Suprapubic skin (tissue), 4 donors: ENCODE measurements around the gene ARFGAP3. TPM values are rescaled to one million over a fixed set of nuclear protein-coding genes. Genes with fewer than 3 reads are reported as not detected.

Source experiments
- DNase-seq, 2 donors: peaks; one replicate each; pipeline ENCODE4 v3.0.0-alpha.2; 2019; ENCODE audit warnings: low spot score in 2 of 2
- H3K27ac ChIP-seq: fragments of 200-600 bp; sonication (generic); one replicate; pipeline ENCODE4 v1.5.1; 2019
- H3K27me3 ChIP-seq: fragments of 200-600 bp; sonication (generic); one replicate; pipeline ENCODE4 v1.5.1; 2019
- H3K36me3 ChIP-seq: fragments of 200-600 bp; sonication (generic); one replicate; pipeline ENCODE4 v1.5.1; 2019
- H3K4me1 ChIP-seq: fragments of 200-600 bp; sonication (generic); one replicate; pipeline ENCODE4 v1.5.1; 2019
- H3K4me3 ChIP-seq: fragments of 200-600 bp; sonication (generic); one replicate; pipeline ENCODE4 v1.5.1; 2019; ENCODE audit warnings: mild to moderate bottlenecking
- H3K9me3 ChIP-seq: fragments of 200-600 bp; sonication (generic); one replicate; pipeline ENCODE4 v1.5.1; 2019
- CTCF ChIP-seq, 2 donors: fragments of 200-600 bp in 1 of 2; fragments of 450-650 bp in 1 of 2; sonication (generic) in 1 of 2; IDR thresholded peaks; one replicate each; pipeline ENCODE4 v1.5.1; 2016 to 2019; ENCODE audit warnings: antibody characterized with exemption in 2 of 2, mild to moderate bottlenecking in 1 of 2, moderate library complexity in 1 of 2
- EP300 ChIP-seq: sonication (generic); formaldehyde crosslinking; IDR thresholded peaks from one replicate; pipeline ENCODE4 v1.6.1; 2017; ENCODE audit warnings: antibody characterized with exemption
- POLR2A ChIP-seq, 2 donors: fragments of 450-650 bp; IDR thresholded peaks; one replicate each; pipeline ENCODE4 v1.6.1; 2017; ENCODE audit warnings: antibody characterized with exemption in 2 of 2, mild to moderate bottlenecking in 2 of 2, moderate library complexity in 2 of 2
- POLR2AphosphoS5 ChIP-seq, 3 donors: sonication (generic); formaldehyde crosslinking; IDR thresholded peaks; one replicate each; pipeline ENCODE4 v1.6.1; 2017; ENCODE audit warnings: antibody characterized with exemption in 3 of 3
- WGBS: methylation state at CpG from one replicate; pipeline ENCODE4 v1.1.5; 2018; 5-methylcytosine and 5-hydroxymethylcytosine counted together
- total RNA-seq, 4 donors: library from RNA; depleted of rRNA; stranded (reverse); fragments of >200 nt; gene quantifications; one replicate each; pipeline ENCODE4 v1.1.0, GENCODE V29; 2016

The ARFGAP3 gene
- total RNA-seq, 4 donors from 2014 or later = 26.7 to 33.3 (median 31.8) TPM

- H3K27ac ChIP-seq = no peak overlapping the region
- H3K4me3 ChIP-seq = no peak overlapping the region
- H3K36me3 ChIP-seq = peaks cover 76% of the 10 kb centered on the region
- no peaks in the 10 kb centered on the region for H3K27me3 ChIP-seq
- no peaks in the 10 kb centered on the region for H3K4me1 ChIP-seq
- DNase-seq = peak in 1 of 2 donors; percentile 37
- H3K9me3 ChIP-seq = no peaks in the 10 kb centered on the region
- 96% methylated on average over 5 of the region's 5 CpGs for WGBS
- no peak for TF ChIP-seq EP300
- no peak for TF ChIP-seq CTCF (IDR thresholded peaks at IDR 0.05)
Measured at GRCh38 chr22:42836026-42836425, 21.0 kb downstream of the ARFGAP3 start.

- Histone ChIP-seq H3K36me3 (peaks cover 77% of the 10 kb centered on the region), H3K27me3 (no peaks in the 10 kb centered on the region), H3K27ac (no peak overlapping the region), H3K4me1 (no peaks in the 10 kb centered on the region), H3K9me3 (no peaks in the 10 kb centered on the region), H3K4me3 (no peak overlapping the region)
- TF ChIP-seq EP300 = no peak
- no peak for TF ChIP-seq CTCF (IDR thresholded peaks at IDR 0.05)
- TF ChIP-seq POLR2A (IDR thresholded peaks at IDR 0.05) = no peak
- no peak for TF ChIP-seq POLR2AphosphoS5 (IDR thresholded peaks at IDR 0.05)
- DNase-seq = no peak
- WGBS = 77% methylated on average over 5 of the region's 5 CpGs
Measured at GRCh38 chr22:42834177-42834949, 22.7 kb downstream of the ARFGAP3 start.

GRCh38 chr22:42833104-42833503 lies 24.0 kb downstream of the ARFGAP3 start:
- Histone ChIP-seq H3K36me3 (peaks cover 74% of the 10 kb centered on the region), H3K27ac (no peak overlapping the region), H3K4me3 (no peak overlapping the region), H3K27me3 (no peaks in the 10 kb centered on the region), H3K9me3 (no peaks in the 10 kb centered on the region), H3K4me1 (no peaks in the 10 kb centered on the region)
- DNase-seq = no peak
- TF ChIP-seq POLR2A (IDR thresholded peaks at IDR 0.05) (no peak), CTCF (IDR thresholded peaks at IDR 0.05) (no peak), POLR2AphosphoS5 (IDR thresholded peaks at IDR 0.05) (no peak), EP300 (no peak)

GRCh38 chr22:42831712-42832111 lies 25.4 kb downstream of the ARFGAP3 start:
- Histone ChIP-seq H3K9me3 (no peaks in the 10 kb centered on the region), H3K4me1 (no peaks in the 10 kb centered on the region), H3K27me3 (no peaks in the 10 kb centered on the region), H3K36me3 (peaks cover 82% of the 10 kb centered on the region), H3K27ac (no peak overlapping the region), H3K4me3 (no peak overlapping the region)
- peak in 1 of 2 donors; percentile 7 for DNase-seq
- TF ChIP-seq POLR2AphosphoS5 (IDR thresholded peaks at IDR 0.05) = no peak
- TF ChIP-seq EP300 = no peak
- no peak for TF ChIP-seq CTCF (IDR thresholded peaks at IDR 0.05)
- TF ChIP-seq POLR2A (IDR thresholded peaks at IDR 0.05) = no peak
- WGBS = 80% methylated on average over 4 of the region's 4 CpGs

- Histone ChIP-seq H3K27ac (no peak overlapping the region), H3K4me3 (no peak overlapping the region), H3K36me3 (peaks cover 83% of the 10 kb centered on the region), H3K4me1 (no peaks in the 10 kb centered on the region), H3K9me3 (no peaks in the 10 kb centered on the region), H3K27me3 (no peaks in the 10 kb centered on the region)
- TF ChIP-seq POLR2AphosphoS5 (IDR thresholded peaks at IDR 0.05) (no peak), EP300 (no peak), POLR2A (IDR thresholded peaks at IDR 0.05) (no peak), CTCF (IDR thresholded peaks at IDR 0.05) (no peak)
- peak in 1 of 2 donors; percentile 8 for DNase-seq
- 87% methylated on average over 5 of the region's 5 CpGs for WGBS
Measured at GRCh38 chr22:42830161-42830560, 26.9 kb downstream of the ARFGAP3 start.
